Measurements from ENCODE around the gene MAN1A2.
"Not testable (repeated sequence)": the region's sequence is repeated elsewhere in the genome, so short reads cannot be mapped to it uniquely, and the experiment has no call there.

DNA sequence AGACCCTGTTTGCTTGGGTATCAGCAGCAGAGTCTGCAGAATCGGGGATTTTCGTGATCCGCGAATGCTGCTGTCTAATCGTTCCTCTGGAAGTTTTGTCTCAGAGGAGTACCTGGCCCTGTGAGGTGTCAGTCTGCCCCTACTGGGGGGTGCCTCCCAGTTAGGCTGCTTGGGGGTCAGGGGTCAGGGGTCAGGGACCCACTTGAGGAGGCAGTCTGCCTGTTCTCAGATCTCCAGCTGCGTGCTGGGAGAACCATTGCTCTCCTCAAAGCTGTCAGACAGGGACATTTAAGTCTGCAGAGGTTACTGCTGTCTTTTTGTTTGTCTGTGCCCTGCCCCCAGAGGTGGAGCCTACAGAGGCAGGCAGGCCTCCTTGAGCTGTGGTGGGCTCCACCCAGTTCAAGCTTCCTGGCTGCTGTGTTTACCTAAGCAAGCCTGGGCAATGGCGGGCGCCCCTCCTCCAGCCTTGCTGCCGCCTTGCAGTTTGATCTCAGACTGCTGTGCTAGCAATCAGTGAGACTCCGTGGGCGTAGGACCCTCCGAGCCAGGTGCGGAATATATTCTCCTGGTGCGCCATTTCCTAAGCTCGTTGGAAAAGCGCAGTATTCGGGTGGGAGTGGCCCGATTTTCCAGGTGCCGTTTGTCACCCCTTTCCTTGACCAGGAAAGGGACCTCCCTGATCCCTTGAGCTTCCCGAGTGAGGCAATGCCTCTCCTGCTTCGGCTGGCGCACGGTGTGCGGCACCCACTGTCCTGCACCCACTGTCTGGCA is 9.2 kb upstream of the MAN1A2 start:
- not testable (repeated sequence) for TF ChIP-seq CTCF, POLR2AphosphoS5, EP300 (IDR thresholded peaks at IDR 0.05)
